ENCODE measurements around the gene PTOV1. TPM values are rescaled to one million over a fixed set of nuclear protein-coding genes. Genes with fewer than 3 reads are reported as not detected.
A peak's percentile ranks its signal among the peaks of the same experiment; 100 is the strongest.

Gene PTOV1
- total and polyA plus RNA-seq, 10 of the 15 experiments (the other 5 are each of a cell fraction or from before 2014, with no cell fraction given): 3.2 to 83.5 (median 22.3) TPM

- TF ChIP-seq ZBTB11 (CRISPR knock-in tag; IDR thresholded peaks at IDR 0.05) (no peak), EGR1 (IDR thresholded peaks at IDR 0.05; ENCODE audit: borderline replicate concordance in 1 of 2, low read depth in 2 of 2, low read length in 2 of 2) (no peak), YY1 (IDR thresholded peaks at IDR 0.05; ENCODE audit: low read depth, low read length) (peak; percentile 97), HDAC6 (IDR thresholded peaks at IDR 0.05; ENCODE audit: unreplicated experiment) (no peak), PKNOX1 (IDR thresholded peaks at IDR 0.05) (peak; percentile 57), RELB (IDR thresholded peaks at IDR 0.05; ENCODE audit: low read depth) (peak; percentile 81), ZNF274 (IDR thresholded peaks at IDR 0.05; ENCODE audit: insufficient read depth, insufficient read length) (no peak), FOXM1 (IDR thresholded peaks at IDR 0.05; ENCODE audit: low read depth, low read length) (no peak), BCLAF1 (IDR thresholded peaks at IDR 0.05) (no peak), JUND (IDR thresholded peaks at IDR 0.05; ENCODE audit: low read depth, low read length) (0 out of 2 replicates have a peak, but pooled peaks have one; percentile 21), KLF5 (IDR thresholded peaks at IDR 0.05; ENCODE audit: partially characterized antibody) (no peak), POLR2AphosphoS2 (IDR thresholded peaks at IDR 0.05; ENCODE audit: low read depth, low read length) (peak; percentile 74; the same call in 1 of the 2 replicates), NBN (IDR thresholded peaks at IDR 0.05) (peak; percentile 66; the same call in 1 of the 2 replicates), NR2F1 (conservative IDR thresholded peaks at IDR 0.05) (no peak), ATF7 (IDR thresholded peaks at IDR 0.05; ENCODE audit: low read depth) (peak; percentile 81), LARP7 (IDR thresholded peaks at IDR 0.05) (peak; percentile 75), ESRRA (IDR thresholded peaks at IDR 0.05; ENCODE audit: low read length) (no peak), EED (IDR thresholded peaks at IDR 0.05; ENCODE audit: low read depth) (no peak), RAD21 (IDR thresholded peaks at IDR 0.05; ENCODE audit: insufficient read depth, low read depth, low read length) (no peak), BACH1 (IDR thresholded peaks at IDR 0.05; ENCODE audit: borderline replicate concordance) (peak; percentile 35), RFX5 (IDR thresholded peaks at IDR 0.05; ENCODE audit: low read depth, low read length) (peak; percentile 58; the same call in 1 of the 2 replicates)
These were observed 25.6 kb downstream of the PTOV1 start (continued) for GRCh38 chr19:49876422-49877019.

All from GM12878 (cell line).